WTC11 (cell line): Measurements from ENCODE around the gene CCT6A. TPM values are rescaled to one million over a fixed set of nuclear protein-coding genes. Genes with fewer than 3 reads are reported as not detected.
"Not testable (repeated sequence)": the region's sequence is repeated elsewhere in the genome, so short reads cannot be mapped to it uniquely, and the experiment has no call there.

Experiments used
- ATAC-seq: fragments of 200-7000 bp; cut with Tn5 transposase; 2 replicates; pipeline ENCODE4 v1.10.0; 2021; ENCODE audit warnings: mild to moderate bottlenecking, moderate library complexity
- CTCF ChIA-PET: fragments of 300-600 bp; sonication (Branson Sonifier 250); formaldehyde crosslinking; loops from one replicate; lab custom pipeline; 2021; ENCODE audit warnings: antibody characterized with exemption; lab: Charles Lee
- POLR2A ChIA-PET: fragments of 350-600 bp; sonication (Branson Sonifier 250); formaldehyde crosslinking; loops from one replicate; lab custom pipeline; 2021; ENCODE audit warnings: antibody characterized with exemption; lab: Charles Lee
- DNase-seq: peaks from one replicate; pipeline ENCODE4 v3.0.0; 2021; ENCODE audit warnings: low spot score
- H3K27ac Mint-ChIP-seq: 2 replicates; pipeline ENCODE4 v1.8.0; 2021; ENCODE audit warnings: mixed read lengths
- H3K27me3 Mint-ChIP-seq: 2 replicates; pipeline ENCODE4 v1.8.0; 2021; ENCODE audit warnings: low read depth, mild to moderate bottlenecking, moderate library complexity, mixed read lengths
- H3K36me3 Mint-ChIP-seq: 2 replicates; pipeline ENCODE4 v1.8.0; 2021; ENCODE audit warnings: mixed read lengths
- H3K4me1 Mint-ChIP-seq: 2 replicates; pipeline ENCODE4 v1.8.0; 2022; ENCODE audit warnings: mixed read lengths
- H3K4me3 Mint-ChIP-seq: 2 replicates; pipeline ENCODE4 v1.8.0; 2021; ENCODE audit warnings: mild to moderate bottlenecking, moderate library complexity, mixed read lengths
- H3K9me3 Mint-ChIP-seq: 2 replicates; pipeline ENCODE4 v1.8.0; 2021; ENCODE audit warnings: mixed read lengths
- ATF2 ChIP-seq: sonication (generic); formaldehyde crosslinking; IDR thresholded peaks from 2 replicates; pipeline ENCODE4 v1.8.1; 2022; ENCODE audit warnings: low read depth, missing genetic modification reagents, borderline replicate concordance
- E2F1 ChIP-seq: sonication (generic); formaldehyde crosslinking; IDR thresholded peaks from 2 replicates; pipeline ENCODE4 v1.8.0; 2022; ENCODE audit warnings: mild to moderate bottlenecking, missing genetic modification reagents
- E2F4 ChIP-seq: sonication (generic); formaldehyde crosslinking; IDR thresholded peaks from 2 replicates; pipeline ENCODE4 v1.8.1; 2022; ENCODE audit warnings: low read depth, mild to moderate bottlenecking, moderate library complexity, missing genetic modification reagents, borderline replicate concordance
- EMX1 ChIP-seq: fragments of 250-450 bp; sonication (Bioruptor Pico); IDR thresholded peaks from 2 replicates; pipeline ENCODE4 v1.8.0; 2021; ENCODE audit warnings: mild to moderate bottlenecking
- ESRRA ChIP-seq: sonication (generic); formaldehyde crosslinking; IDR thresholded peaks from 2 replicates; pipeline ENCODE4 v1.8.1; 2022; ENCODE audit warnings: mild to moderate bottlenecking, missing genetic modification reagents, borderline replicate concordance
- FOXJ3 ChIP-seq: sonication (generic); formaldehyde crosslinking; IDR thresholded peaks from 2 replicates; pipeline ENCODE4 v1.9.0; 2021; ENCODE audit warnings: missing genetic modification reagents, mild to moderate bottlenecking, borderline replicate concordance
- FOXK1 ChIP-seq: sonication (generic); formaldehyde crosslinking; IDR thresholded peaks from 2 replicates; pipeline ENCODE4 v1.8.0; 2022; ENCODE audit warnings: mild to moderate bottlenecking, moderate library complexity, missing genetic modification reagents
- FOXP4 ChIP-seq: sonication (generic); formaldehyde crosslinking; IDR thresholded peaks from 2 replicates; pipeline ENCODE4 v1.8.0; 2022; ENCODE audit warnings: mild to moderate bottlenecking, missing genetic modification reagents
- MLX ChIP-seq: sonication (generic); formaldehyde crosslinking; IDR thresholded peaks from 2 replicates; pipeline ENCODE4 v1.8.1; 2023; ENCODE audit warnings: mild to moderate bottlenecking, missing genetic modification reagents, moderate library complexity
- MXD4 ChIP-seq: fragments of 250-450 bp; sonication (Bioruptor Pico); IDR thresholded peaks from 2 replicates; pipeline ENCODE4 v1.8.0; 2021; ENCODE audit warnings: mild to moderate bottlenecking, moderate library complexity, borderline replicate concordance
- NFE2L1 ChIP-seq: sonication (generic); formaldehyde crosslinking; IDR thresholded peaks from 2 replicates; pipeline ENCODE4 v1.8.1; 2023; ENCODE audit warnings: missing genetic modification reagents
- NFYB ChIP-seq: sonication (generic); formaldehyde crosslinking; conservative IDR thresholded peaks from 2 replicates; pipeline ENCODE4 v1.8.0; 2022; ENCODE audit warnings: low read depth, missing genetic modification reagents
- OVOL2 ChIP-seq: fragments of 250-450 bp; sonication (Bioruptor Pico); IDR thresholded peaks from 2 replicates; pipeline ENCODE4 v1.9.0; 2021; ENCODE audit warnings: mild to moderate bottlenecking, borderline replicate concordance
- TCF7 ChIP-seq: sonication (generic); formaldehyde crosslinking; IDR thresholded peaks from 2 replicates; pipeline ENCODE4 v1.8.0; 2022; ENCODE audit warnings: mild to moderate bottlenecking, low read depth, missing genetic modification reagents, moderate library complexity
- ZNF138 ChIP-seq: sonication (generic); formaldehyde crosslinking; conservative IDR thresholded peaks from 2 replicates; pipeline ENCODE4 v1.8.1; 2022; ENCODE audit warnings: mild to moderate bottlenecking, moderate library complexity, missing genetic modification reagents
- ZNF232 ChIP-seq: sonication (generic); formaldehyde crosslinking; IDR thresholded peaks from 2 replicates; pipeline ENCODE4 v1.8.0; 2022; ENCODE audit warnings: mild to moderate bottlenecking, missing genetic modification reagents
- ZNF317 ChIP-seq: sonication (generic); formaldehyde crosslinking; IDR thresholded peaks from 2 replicates; pipeline ENCODE4 v1.8.1; 2023; ENCODE audit warnings: low read depth, mild to moderate bottlenecking, moderate library complexity, missing genetic modification reagents, borderline replicate concordance
- ZNF416 ChIP-seq: fragments of 250-450 bp; sonication (Bioruptor Pico); IDR thresholded peaks from 2 replicates; pipeline ENCODE4 v1.9.0; 2021; ENCODE audit warnings: mild to moderate bottlenecking, inconsistent platforms
- ZNF512 ChIP-seq: sonication (generic); formaldehyde crosslinking; IDR thresholded peaks from 2 replicates; pipeline ENCODE4 v1.8.1; 2022; ENCODE audit warnings: missing genetic modification reagents, borderline replicate concordance
- total RNA-seq: library from RNA; stranded (reverse); gene quantifications from 3 replicates; pipeline ENCODE4 v1.2.3, GENCODE V29; 2021

Gene CCT6A
- total RNA-seq, 1 experiment from 2014 or later: 246 TPM

- ChIA-PET POLR2A (no interaction called here), CTCF (no interaction called here)
- H3K36me3 Mint-ChIP-seq: peaks cover 32% of the 10 kb centered on the region
- H3K9me3 Mint-ChIP-seq: peaks cover 27% of the 10 kb centered on the region
- peaks cover 10% of the 10 kb centered on the region for H3K27me3 Mint-ChIP-seq
- no peak overlapping the region for H3K4me3 Mint-ChIP-seq
- DNase-seq (no peak), ATAC-seq (no peak)
- no peak overlapping the region for H3K27ac Mint-ChIP-seq
- no peaks in the 10 kb centered on the region for H3K4me1 Mint-ChIP-seq
- no peak for TF ChIP-seq ZNF138 (CRISPR knock-in tag)
- no peak for TF ChIP-seq FOXP4
- no peak for TF ChIP-seq OVOL2
- no peak for TF ChIP-seq MXD4 (CRISPR knock-in tag)
- TF ChIP-seq EMX1 (CRISPR knock-in tag): no peak
Measured at GRCh38 chr7:56097700-56098099, 46.1 kb downstream of the CCT6A start.

GRCh38 chr7:56098187-56099008 lies 46.8 kb downstream of the CCT6A start:
- H3K4me3 Mint-ChIP-seq, POLR2A ChIA-PET, H3K27ac Mint-ChIP-seq, ATAC-seq, DNase-seq, CTCF ChIA-PET, H3K4me1 Mint-ChIP-seq: not testable (repeated sequence)
- peaks cover 31% of the 10 kb centered on the region for H3K9me3 Mint-ChIP-seq
- peaks cover 35% of the 10 kb centered on the region for H3K36me3 Mint-ChIP-seq
- peaks cover 10% of the 10 kb centered on the region for H3K27me3 Mint-ChIP-seq

GRCh38 chr7:56099653-56100052 lies 48.1 kb downstream of the CCT6A start:
- H3K27me3 Mint-ChIP-seq: peaks cover 10% of the 10 kb centered on the region
- POLR2A ChIA-PET: no interaction called here
- CTCF ChIA-PET: no interaction called here
- no peak for ATAC-seq
- peaks cover 39% of the 10 kb centered on the region for H3K36me3 Mint-ChIP-seq
- DNase-seq: no peak
- H3K4me1 Mint-ChIP-seq: no peaks in the 10 kb centered on the region
- H3K9me3 Mint-ChIP-seq: peaks cover 40% of the 10 kb centered on the region
- no peak overlapping the region for H3K27ac Mint-ChIP-seq
- TF ChIP-seq ESRRA (CRISPR knock-in tag): no peak
- TF ChIP-seq E2F4 (CRISPR knock-in tag): no peak
- no peak for TF ChIP-seq NFYB (CRISPR knock-in tag)
- TF ChIP-seq E2F1 (CRISPR knock-in tag): no peak
- TF ChIP-seq FOXK1 (CRISPR knock-in tag): no peak
- no peak for TF ChIP-seq ZNF138 (CRISPR knock-in tag)
- no peak for TF ChIP-seq MLX
- no peak for TF ChIP-seq ZNF416 (CRISPR knock-in tag)
- no peak for TF ChIP-seq ATF2
- no peak for TF ChIP-seq TCF7 (CRISPR knock-in tag)
- no peak for TF ChIP-seq NFE2L1 (CRISPR knock-in tag)
- TF ChIP-seq ZNF512 (CRISPR knock-in tag): no peak
- TF ChIP-seq FOXJ3 (CRISPR knock-in tag): no peak
- no peak for TF ChIP-seq ZNF317 (CRISPR knock-in tag)
- TF ChIP-seq MXD4 (CRISPR knock-in tag): no peak
- no peak for TF ChIP-seq ZNF232 (CRISPR knock-in tag)
- H3K4me3 Mint-ChIP-seq: no peak overlapping the region

GRCh38 chr7:56104138-56104537 lies 52.6 kb downstream of the CCT6A start:
- ATAC-seq, H3K4me3 Mint-ChIP-seq, H3K4me1 Mint-ChIP-seq, DNase-seq, H3K27ac Mint-ChIP-seq, H3K27me3 Mint-ChIP-seq, CTCF ChIA-PET, POLR2A ChIA-PET: not testable (repeated sequence)
- H3K9me3 Mint-ChIP-seq: peaks cover 70% of the 10 kb centered on the region
- H3K36me3 Mint-ChIP-seq: peaks cover 64% of the 10 kb centered on the region
